ENCODE measurements around the gene PTCD2.
"Not testable (repeated sequence)": the region's sequence is repeated elsewhere in the genome, so short reads cannot be mapped to it uniquely, and the experiment has no call there.

The PTCD2 gene

GRCh38 chr5:72319435-72319975, 668 bp upstream of the PTCD2 start:
- H2BK120ac ChIP-seq (ENCODE audit: insufficient read depth, low read length, poor library complexity): peak overlapping the region; percentile 4
- not testable (repeated sequence) for DNase-seq; H3K4me1 ChIP-seq (ENCODE audit: control insufficient read depth in 1 of 2, insufficient read depth in 2 of 2, low read length in 2 of 2); H2AK5ac ChIP-seq (ENCODE audit: low read length); H2BK12ac ChIP-seq (ENCODE audit: low read length); H3K79me2 ChIP-seq (ENCODE audit: control insufficient read depth, insufficient read depth, low read length, poor library complexity); H3K9me3 ChIP-seq (ENCODE audit: insufficient read depth, low read depth, low read length); H3K36me3 ChIP-seq (ENCODE audit: control insufficient read depth in 1 of 2, insufficient read depth in 2 of 2, low read length in 2 of 2); H3K18ac ChIP-seq (ENCODE audit: low read length); H3K27me3 ChIP-seq (ENCODE audit: insufficient read depth, low read length); H2BK5ac ChIP-seq (ENCODE audit: low read depth, low read length, poor library complexity); H3K23ac ChIP-seq (ENCODE audit: low read length); H3K79me1 ChIP-seq (ENCODE audit: low read length)
- peak overlapping the region; percentile 43 for H3K27ac ChIP-seq (ENCODE audit: low read depth, low read length)
- peak overlapping the region; percentile 75 for H2AFZ ChIP-seq (ENCODE audit: insufficient read depth, low read length, poor library complexity)
- peak overlapping the region; percentile 72 for H4K8ac ChIP-seq (ENCODE audit: low read depth, low read length)
- peak overlapping the region; percentile 11 for H3K4ac ChIP-seq (ENCODE audit: low read depth, low read length)
- H3K14ac ChIP-seq (ENCODE audit: low read length): peak overlapping the region; percentile 18
- H4K12ac ChIP-seq (ENCODE audit: low read depth, low read length): peak overlapping the region; percentile 10
- peak overlapping the region; percentile 87 for H3K9ac ChIP-seq (ENCODE audit: low read length)
- peak overlapping the region; percentile 74 for H3K4me3 ChIP-seq (ENCODE audit: low read depth, low read length)
- WGBS (ENCODE audit: extremely low coverage, insufficient coverage, insufficient read length): no CpG with 5 or more reads among the region's 28 CpGs
- H3K4me2 ChIP-seq (ENCODE audit: low read length): peak overlapping the region; percentile 78
- peak overlapping the region; percentile 12 for H4K91ac ChIP-seq (ENCODE audit: low read depth, low read length)

DNA sequence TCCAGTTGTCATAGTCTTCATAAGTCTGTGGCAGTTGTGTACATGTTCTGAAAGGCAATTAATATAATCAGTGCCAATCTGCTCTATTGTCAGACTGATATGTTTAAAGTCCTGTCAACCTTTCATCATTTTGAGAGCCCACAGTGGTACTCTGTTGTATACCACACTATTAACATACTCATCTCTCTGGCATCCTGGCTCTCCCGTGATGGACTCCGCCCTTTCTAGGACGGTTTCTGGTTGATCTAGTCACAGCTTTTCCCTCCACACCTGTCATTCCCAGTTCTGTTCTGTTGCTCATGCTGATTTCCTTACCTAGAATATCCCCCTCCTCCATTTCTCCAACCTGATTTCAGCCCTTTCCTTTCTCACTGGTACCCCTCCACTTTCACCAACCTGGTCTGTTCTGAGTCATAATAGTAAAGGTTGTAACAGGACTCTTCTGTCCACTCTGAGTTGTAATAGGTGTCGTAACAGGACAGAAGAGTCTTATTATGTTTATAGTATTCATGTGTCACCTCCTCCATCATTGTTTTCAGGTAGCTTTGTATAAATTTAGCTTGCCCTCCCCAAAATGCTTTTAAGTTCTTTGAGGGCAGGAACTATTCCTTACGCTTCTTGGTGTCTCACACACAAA, 4.1 kb downstream of the PTCD2 start:
- H2BK12ac ChIP-seq (ENCODE audit: low read length): no peak overlapping the region
- H3K14ac ChIP-seq (ENCODE audit: low read length): no peak overlapping the region
- H2BK120ac ChIP-seq (ENCODE audit: insufficient read depth, low read length, poor library complexity): no peak overlapping the region
- no peak overlapping the region for H3K23ac ChIP-seq (ENCODE audit: low read length)
- H3K4me1 ChIP-seq (ENCODE audit: control insufficient read depth in 1 of 2, insufficient read depth in 2 of 2, low read length in 2 of 2): peaks cover 0 to 1% of the 10 kb centered on the region in 2 experiments
- H3K9me3 ChIP-seq (ENCODE audit: insufficient read depth, low read depth, low read length): peaks cover 2% of the 10 kb centered on the region
- peaks cover 5 to 11% of the 10 kb centered on the region in 2 experiments for H3K36me3 ChIP-seq (ENCODE audit: control insufficient read depth in 1 of 2, insufficient read depth in 2 of 2, low read length in 2 of 2)
- no CpG with 5 or more reads among the region's 5 CpGs for WGBS (ENCODE audit: extremely low coverage, insufficient coverage, insufficient read length)
- no peak overlapping the region for H2BK5ac ChIP-seq (ENCODE audit: low read depth, low read length, poor library complexity)
- peaks cover 6% of the 10 kb centered on the region for H3K79me2 ChIP-seq (ENCODE audit: control insufficient read depth, insufficient read depth, low read length, poor library complexity)
- H3K27ac ChIP-seq (ENCODE audit: low read depth, low read length): no peak overlapping the region
- no peak overlapping the region for H3K4me3 ChIP-seq (ENCODE audit: low read depth, low read length)
- H3K79me1 ChIP-seq (ENCODE audit: low read length): peaks cover 9% of the 10 kb centered on the region
- no peak overlapping the region for H4K91ac ChIP-seq (ENCODE audit: low read depth, low read length)
- H2AFZ ChIP-seq (ENCODE audit: insufficient read depth, low read length, poor library complexity): no peak overlapping the region
- DNase-seq: peak; percentile 4 to 39
- no peak overlapping the region for H4K8ac ChIP-seq (ENCODE audit: low read depth, low read length)
- H2AK5ac ChIP-seq (ENCODE audit: low read length): no peak overlapping the region
- H3K4ac ChIP-seq (ENCODE audit: low read depth, low read length): no peak overlapping the region
- H3K18ac ChIP-seq (ENCODE audit: low read length): no peak overlapping the region
- no peak overlapping the region for H3K9ac ChIP-seq (ENCODE audit: low read length)
- H3K27me3 ChIP-seq (ENCODE audit: insufficient read depth, low read length): no peaks in the 10 kb centered on the region
- H3K4me2 ChIP-seq (ENCODE audit: low read length): no peak overlapping the region
- H4K12ac ChIP-seq (ENCODE audit: low read depth, low read length): no peak overlapping the region

DNA sequence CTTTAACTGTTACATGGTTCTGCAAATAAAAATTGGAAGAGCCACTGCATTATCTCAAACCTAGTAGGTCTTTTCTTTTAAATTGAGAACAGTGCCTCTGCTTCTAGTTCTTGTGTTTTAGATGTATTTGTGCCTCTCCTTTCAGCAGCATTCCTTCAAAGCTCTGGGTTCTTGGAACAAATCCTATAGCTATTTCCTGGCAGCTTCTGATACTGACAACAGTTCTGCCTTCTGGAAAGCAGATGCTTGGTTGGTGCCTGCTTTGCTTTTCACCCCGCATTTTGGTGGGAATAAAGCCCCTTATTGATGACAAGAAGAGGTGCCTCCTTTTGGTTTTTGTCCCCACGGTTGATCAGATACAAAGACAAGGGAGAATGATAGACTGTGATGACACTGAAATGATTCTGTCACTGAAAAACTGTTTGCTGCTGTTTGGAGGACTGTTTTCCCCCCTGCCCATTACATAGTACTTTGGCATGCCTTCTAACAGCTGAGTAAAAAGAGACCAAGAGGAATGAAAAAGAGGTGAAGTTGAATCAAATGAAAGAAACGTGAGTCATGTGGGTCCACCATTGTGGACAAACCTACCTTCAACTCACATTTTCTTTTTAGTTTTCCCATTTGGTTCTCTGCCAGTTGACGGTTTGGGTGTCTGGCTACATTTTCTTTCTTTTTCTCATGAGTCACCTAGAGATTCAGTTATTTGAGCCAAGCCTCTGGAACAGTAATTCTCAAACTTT, 5.6 kb downstream of the PTCD2 start:
- Histone ChIP-seq H2BK120ac (ENCODE audit: insufficient read depth, low read length, poor library complexity) (no peak overlapping the region), H3K36me3 (ENCODE audit: control insufficient read depth in 1 of 2, insufficient read depth in 2 of 2, low read length in 2 of 2) (peaks cover 7 to 11% of the 10 kb centered on the region in 2 experiments), H4K91ac (ENCODE audit: low read depth, low read length) (no peak overlapping the region), H3K79me1 (ENCODE audit: low read length) (no peaks in the 10 kb centered on the region), H3K4me1 (ENCODE audit: control insufficient read depth in 1 of 2, insufficient read depth in 2 of 2, low read length in 2 of 2) (peaks cover 0 to 1% of the 10 kb centered on the region in 2 experiments), H3K27me3 (ENCODE audit: insufficient read depth, low read length) (no peaks in the 10 kb centered on the region), H3K4me3 (ENCODE audit: low read depth, low read length) (no peak overlapping the region), H4K12ac (ENCODE audit: low read depth, low read length) (no peak overlapping the region), H2AFZ (ENCODE audit: insufficient read depth, low read length, poor library complexity) (no peak overlapping the region), H3K27ac (ENCODE audit: low read depth, low read length) (no peak overlapping the region), H2BK5ac (ENCODE audit: low read depth, low read length, poor library complexity) (no peak overlapping the region), H3K9ac (ENCODE audit: low read length) (peak overlapping the region; percentile 42), H3K23ac (ENCODE audit: low read length) (no peak overlapping the region), H4K8ac (ENCODE audit: low read depth, low read length) (no peak overlapping the region), H3K14ac (ENCODE audit: low read length) (no peak overlapping the region), H3K9me3 (ENCODE audit: insufficient read depth, low read depth, low read length) (no peaks in the 10 kb centered on the region), H3K79me2 (ENCODE audit: control insufficient read depth, insufficient read depth, low read length, poor library complexity) (no peaks in the 10 kb centered on the region), H3K4ac (ENCODE audit: low read depth, low read length) (no peak overlapping the region), H3K18ac (ENCODE audit: low read length) (no peak overlapping the region), H2BK12ac (ENCODE audit: low read length) (no peak overlapping the region), H3K4me2 (ENCODE audit: low read length) (no peak overlapping the region), H2AK5ac (ENCODE audit: low read length) (no peak overlapping the region)
- no peak for DNase-seq
- WGBS (ENCODE audit: extremely low coverage, insufficient coverage, insufficient read length): no CpG with 5 or more reads among the region's 4 CpGs

DNA sequence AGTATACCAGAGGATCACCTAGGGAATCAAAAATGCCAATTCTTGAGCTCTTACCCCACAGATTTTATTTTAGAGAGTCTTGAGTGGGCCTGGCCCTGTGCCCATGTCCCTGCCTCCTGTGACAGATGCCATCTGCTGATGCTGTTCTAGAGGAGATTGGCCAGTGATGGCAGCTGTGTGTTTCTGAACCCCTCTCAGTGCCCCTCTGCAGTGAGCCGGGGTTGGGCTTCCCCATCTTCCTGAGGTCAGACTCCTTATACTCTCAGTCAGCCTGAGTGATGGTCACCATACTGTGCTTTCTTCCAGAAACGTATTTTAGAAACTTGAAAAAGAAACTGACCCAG, 6.1 kb downstream of the PTCD2 start:
- Histone ChIP-seq H3K4me3 (ENCODE audit: low read depth, low read length) (no peak overlapping the region), H3K9ac (ENCODE audit: low read length) (no peak overlapping the region), H2AFZ (ENCODE audit: insufficient read depth, low read length, poor library complexity) (no peak overlapping the region), H3K79me2 (ENCODE audit: control insufficient read depth, insufficient read depth, low read length, poor library complexity) (no peaks in the 10 kb centered on the region), H4K12ac (ENCODE audit: low read depth, low read length) (no peak overlapping the region), H3K9me3 (ENCODE audit: insufficient read depth, low read depth, low read length) (no peaks in the 10 kb centered on the region), H3K36me3 (ENCODE audit: control insufficient read depth in 1 of 2, insufficient read depth in 2 of 2, low read length in 2 of 2) (peaks cover 7 to 11% of the 10 kb centered on the region in 2 experiments), H2BK120ac (ENCODE audit: insufficient read depth, low read length, poor library complexity) (no peak overlapping the region), H4K91ac (ENCODE audit: low read depth, low read length) (no peak overlapping the region), H2AK5ac (ENCODE audit: low read length) (no peak overlapping the region), H3K4me2 (ENCODE audit: low read length) (no peak overlapping the region), H4K8ac (ENCODE audit: low read depth, low read length) (no peak overlapping the region), H3K18ac (ENCODE audit: low read length) (no peak overlapping the region), H3K79me1 (ENCODE audit: low read length) (no peaks in the 10 kb centered on the region), H3K4ac (ENCODE audit: low read depth, low read length) (no peak overlapping the region), H3K23ac (ENCODE audit: low read length) (no peak overlapping the region), H2BK12ac (ENCODE audit: low read length) (no peak overlapping the region), H3K4me1 (ENCODE audit: control insufficient read depth in 1 of 2, insufficient read depth in 2 of 2, low read length in 2 of 2) (no peaks in the 10 kb centered on the region), H3K27ac (ENCODE audit: low read depth, low read length) (no peak overlapping the region), H3K14ac (ENCODE audit: low read length) (no peak overlapping the region), H2BK5ac (ENCODE audit: low read depth, low read length, poor library complexity) (no peak overlapping the region), H3K27me3 (ENCODE audit: insufficient read depth, low read length) (no peaks in the 10 kb centered on the region)
- no CpG with 5 or more reads among the region's 2 CpGs for WGBS (ENCODE audit: extremely low coverage, insufficient coverage, insufficient read length)
- DNase-seq: no peak

Data from trophoblast cell (in vitro differentiated cells and primary cell).